ENCODE data around the gene USP33. TPM values are rescaled to one million over a fixed set of nuclear protein-coding genes. Genes with fewer than 3 reads are reported as not detected.

USP33 gene
- total and polyA plus RNA-seq, 2 of the 13 experiments (the other 11 are each of a cell fraction or from before 2014, with no cell fraction given) = 32.0 to 49.1 TPM

DNA sequence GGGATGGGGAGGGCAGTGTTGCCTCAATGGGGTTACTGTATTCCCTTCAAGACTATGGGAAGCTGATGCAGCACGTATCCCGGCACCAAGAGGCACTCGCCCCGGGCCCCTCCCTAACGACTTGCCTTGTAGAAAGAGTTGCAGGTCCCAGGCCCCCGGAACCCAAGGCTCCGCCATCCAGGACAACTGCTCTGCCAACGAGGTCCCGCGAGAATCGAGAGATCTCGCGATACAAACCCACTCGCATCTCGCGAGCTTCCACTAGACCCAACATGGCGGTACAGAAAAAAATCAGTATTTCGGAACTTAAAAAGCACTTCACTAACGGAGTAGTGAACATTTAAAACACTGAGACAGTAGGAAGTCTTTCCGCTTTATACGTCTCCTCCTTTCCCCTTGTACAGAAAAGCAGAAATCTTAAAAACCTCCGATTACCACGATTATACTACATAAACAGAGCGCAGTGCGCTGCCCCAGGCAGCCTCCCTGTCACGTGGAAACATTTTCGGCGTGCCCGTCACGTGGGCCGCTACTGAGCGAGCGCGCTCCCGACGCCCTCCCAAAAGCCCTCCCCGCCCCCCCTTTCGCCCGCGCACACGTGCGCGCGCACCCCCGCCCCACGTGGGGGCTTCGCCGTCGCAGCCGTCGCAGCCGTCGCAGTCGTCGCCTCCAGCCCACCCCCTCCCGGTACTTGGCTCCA lies 77.0 kb downstream of the USP33 start, which contains the start of gene ZZZ3 (continued):
- TF ChIP-seq, protein P1, sequence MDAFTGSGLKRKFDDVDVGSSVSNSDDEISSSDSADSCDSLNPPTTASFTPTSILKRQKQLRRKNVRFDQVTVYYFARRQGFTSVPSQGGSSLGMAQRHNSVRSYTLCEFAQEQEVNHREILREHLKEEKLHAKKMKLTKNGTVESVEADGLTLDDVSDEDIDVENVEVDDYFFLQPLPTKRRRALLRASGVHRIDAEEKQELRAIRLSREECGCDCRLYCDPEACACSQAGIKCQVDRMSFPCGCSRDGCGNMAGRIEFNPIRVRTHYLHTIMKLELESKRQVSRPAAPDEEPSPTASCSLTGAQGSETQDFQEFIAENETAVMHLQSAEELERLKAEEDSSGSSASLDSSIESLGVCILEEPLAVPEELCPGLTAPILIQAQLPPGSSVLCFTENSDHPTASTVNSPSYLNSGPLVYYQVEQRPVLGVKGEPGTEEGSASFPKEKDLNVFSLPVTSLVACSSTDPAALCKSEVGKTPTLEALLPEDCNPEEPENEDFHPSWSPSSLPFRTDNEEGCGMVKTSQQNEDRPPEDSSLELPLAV (CRISPR knock-in tag; conservative IDR thresholded peaks at IDR 0.05; ENCODE audit: low read depth) = no peak
- TF ChIP-seq DDIT3 (CRISPR knock-in tag; IDR thresholded peaks at IDR 0.05) = no peak
- TF ChIP-seq ZNF776 (CRISPR knock-in tag; IDR thresholded peaks at IDR 0.05) = no peak; the same call in 1 of the 2 replicates
- TF ChIP-seq JUND (CRISPR knock-in tag; IDR thresholded peaks at IDR 0.05) = no peak
- TF ChIP-seq ZBTB38 (CRISPR knock-in tag; IDR thresholded peaks at IDR 0.05) = no peak
- no peak for TF ChIP-seq FOXC1 (CRISPR knock-in tag; IDR thresholded peaks at IDR 0.05; ENCODE audit: borderline replicate concordance)
- 0 out of 2 replicates have a peak, but pooled peaks have one; percentile 45 for TF ChIP-seq ZNF878 (CRISPR knock-in tag; IDR thresholded peaks at IDR 0.05)
- TF ChIP-seq, protein P2, sequence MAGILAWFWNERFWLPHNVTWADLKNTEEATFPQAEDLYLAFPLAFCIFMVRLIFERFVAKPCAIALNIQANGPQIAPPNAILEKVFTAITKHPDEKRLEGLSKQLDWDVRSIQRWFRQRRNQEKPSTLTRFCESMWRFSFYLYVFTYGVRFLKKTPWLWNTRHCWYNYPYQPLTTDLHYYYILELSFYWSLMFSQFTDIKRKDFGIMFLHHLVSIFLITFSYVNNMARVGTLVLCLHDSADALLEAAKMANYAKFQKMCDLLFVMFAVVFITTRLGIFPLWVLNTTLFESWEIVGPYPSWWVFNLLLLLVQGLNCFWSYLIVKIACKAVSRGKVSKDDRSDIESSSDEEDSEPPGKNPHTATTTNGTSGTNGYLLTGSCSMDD (CRISPR knock-in tag; IDR thresholded peaks at IDR 0.05) = no peak
- TF ChIP-seq, protein P3, sequence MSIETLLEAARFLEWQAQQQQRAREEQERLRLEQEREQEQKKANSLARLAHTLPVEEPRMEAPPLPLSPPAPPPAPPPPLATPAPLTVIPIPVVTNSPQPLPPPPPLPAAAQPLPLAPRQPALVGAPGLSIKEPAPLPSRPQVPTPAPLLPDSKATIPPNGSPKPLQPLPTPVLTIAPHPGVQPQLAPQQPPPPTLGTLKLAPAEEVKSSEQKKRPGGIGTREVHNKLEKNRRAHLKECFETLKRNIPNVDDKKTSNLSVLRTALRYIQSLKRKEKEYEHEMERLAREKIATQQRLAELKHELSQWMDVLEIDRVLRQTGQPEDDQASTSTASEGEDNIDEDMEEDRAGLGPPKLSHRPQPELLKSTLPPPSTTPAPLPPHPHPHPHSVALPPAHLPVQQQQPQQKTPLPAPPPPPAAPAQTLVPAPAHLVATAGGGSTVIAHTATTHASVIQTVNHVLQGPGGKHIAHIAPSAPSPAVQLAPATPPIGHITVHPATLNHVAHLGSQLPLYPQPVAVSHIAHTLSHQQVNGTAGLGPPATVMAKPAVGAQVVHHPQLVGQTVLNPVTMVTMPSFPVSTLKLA (IDR thresholded peaks at IDR 0.05) = peak; percentile 71
- 0 out of 2 replicates have a peak, but pooled peaks have one; percentile 45 for TF ChIP-seq ZBTB3 (CRISPR knock-in tag; IDR thresholded peaks at IDR 0.05; ENCODE audit: borderline replicate concordance, low read depth)
- TF ChIP-seq ZNF749 (CRISPR knock-in tag; IDR thresholded peaks at IDR 0.05; ENCODE audit: borderline replicate concordance) = no peak; the same call in 1 of the 2 replicates
- TF ChIP-seq ZNF326 (CRISPR knock-in tag; IDR thresholded peaks at IDR 0.05; ENCODE audit: borderline replicate concordance) = no peak
- peak; percentile 81 for TF ChIP-seq ZMYM4 (CRISPR knock-in tag; IDR thresholded peaks at IDR 0.05)
- TF ChIP-seq ZNF703 (CRISPR knock-in tag; IDR thresholded peaks at IDR 0.05; ENCODE audit: borderline replicate concordance) = no peak
- TF ChIP-seq, protein P4, sequence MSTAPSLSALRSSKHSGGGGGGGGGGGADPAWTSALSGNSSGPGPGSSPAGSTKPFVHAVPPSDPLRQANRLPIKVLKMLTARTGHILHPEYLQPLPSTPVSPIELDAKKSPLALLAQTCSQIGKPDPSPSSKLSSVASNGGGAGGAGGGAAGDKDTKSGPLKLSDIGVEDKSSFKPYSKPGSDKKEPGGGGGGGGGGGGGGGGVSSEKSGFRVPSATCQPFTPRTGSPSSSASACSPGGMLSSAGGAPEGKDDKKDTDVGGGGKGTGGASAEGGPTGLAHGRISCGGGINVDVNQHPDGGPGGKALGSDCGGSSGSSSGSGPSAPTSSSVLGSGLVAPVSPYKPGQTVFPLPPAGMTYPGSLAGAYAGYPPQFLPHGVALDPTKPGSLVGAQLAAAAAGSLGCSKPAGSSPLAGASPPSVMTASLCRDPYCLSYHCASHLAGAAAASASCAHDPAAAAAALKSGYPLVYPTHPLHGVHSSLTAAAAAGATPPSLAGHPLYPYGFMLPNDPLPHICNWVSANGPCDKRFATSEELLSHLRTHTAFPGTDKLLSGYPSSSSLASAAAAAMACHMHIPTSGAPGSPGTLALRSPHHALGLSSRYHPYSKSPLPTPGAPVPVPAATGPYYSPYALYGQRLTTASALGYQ (CRISPR knock-in tag; IDR thresholded peaks at IDR 0.05) = no peak
- peak; percentile 91 for TF ChIP-seq KMT2B (CRISPR knock-in tag; IDR thresholded peaks at IDR 0.05)
- no peak for TF ChIP-seq ZFYVE20 (CRISPR knock-in tag; IDR thresholded peaks at IDR 0.05; ENCODE audit: borderline replicate concordance, low read depth)
- TF ChIP-seq AKAP8 (CRISPR knock-in tag; IDR thresholded peaks at IDR 0.05) = no peak
- 0 out of 2 replicates have a peak, but pooled peaks have one; percentile 32 for TF ChIP-seq ZFP91 (CRISPR knock-in tag; IDR thresholded peaks at IDR 0.05; ENCODE audit: borderline replicate concordance)
